Sigmoid colon (tissue), 4 donors: ENCODE results near the gene STRN4.

Experiments
- EP300 ChIP-seq, 4 donors: sonication (generic); formaldehyde crosslinking; IDR thresholded peaks; one replicate each; pipeline ENCODE4 v1.6.1; 2017; ENCODE audit warnings: antibody characterized with exemption in 4 of 4
- POLR2AphosphoS5 ChIP-seq, 4 donors: sonication (generic); formaldehyde crosslinking; IDR thresholded peaks; one replicate each; pipeline ENCODE4 v1.6.1; 2017; ENCODE audit warnings: antibody characterized with exemption in 4 of 4
- TF ChIP-seq, protein P1 (sequence below), 4 experiments: fragments of 450-650 bp in 3 of 4; fragments of 200-600 bp in 1 of 4; IDR thresholded peaks; one replicate each; pipeline ENCODE4 v1.5.1; 2016 to 2019; ENCODE audit warnings: antibody characterized with exemption in 4 of 4, mild to moderate bottlenecking in 3 of 4, moderate library complexity in 2 of 4

DNA sequence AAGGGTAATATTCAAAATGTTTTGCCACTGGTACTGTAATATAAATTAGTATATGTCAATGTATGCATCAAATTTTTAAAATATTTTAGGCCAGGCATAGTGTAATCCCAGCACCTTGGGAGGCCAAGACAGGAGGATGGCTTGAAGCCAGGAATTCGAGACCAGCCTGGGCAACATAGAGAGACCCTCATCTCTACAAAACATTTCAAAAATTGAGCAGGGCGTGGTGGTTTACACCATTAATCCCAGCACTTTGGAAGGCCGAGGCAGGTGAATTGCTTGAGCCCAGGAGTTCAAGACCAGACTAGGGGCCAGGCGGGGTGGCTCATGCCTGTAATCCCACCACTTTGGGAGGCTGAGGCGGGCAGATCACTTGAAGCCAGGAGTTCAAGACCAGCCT, 14.1 kb upstream of the STRN4 start:
- TF ChIP-seq, protein P1, sequence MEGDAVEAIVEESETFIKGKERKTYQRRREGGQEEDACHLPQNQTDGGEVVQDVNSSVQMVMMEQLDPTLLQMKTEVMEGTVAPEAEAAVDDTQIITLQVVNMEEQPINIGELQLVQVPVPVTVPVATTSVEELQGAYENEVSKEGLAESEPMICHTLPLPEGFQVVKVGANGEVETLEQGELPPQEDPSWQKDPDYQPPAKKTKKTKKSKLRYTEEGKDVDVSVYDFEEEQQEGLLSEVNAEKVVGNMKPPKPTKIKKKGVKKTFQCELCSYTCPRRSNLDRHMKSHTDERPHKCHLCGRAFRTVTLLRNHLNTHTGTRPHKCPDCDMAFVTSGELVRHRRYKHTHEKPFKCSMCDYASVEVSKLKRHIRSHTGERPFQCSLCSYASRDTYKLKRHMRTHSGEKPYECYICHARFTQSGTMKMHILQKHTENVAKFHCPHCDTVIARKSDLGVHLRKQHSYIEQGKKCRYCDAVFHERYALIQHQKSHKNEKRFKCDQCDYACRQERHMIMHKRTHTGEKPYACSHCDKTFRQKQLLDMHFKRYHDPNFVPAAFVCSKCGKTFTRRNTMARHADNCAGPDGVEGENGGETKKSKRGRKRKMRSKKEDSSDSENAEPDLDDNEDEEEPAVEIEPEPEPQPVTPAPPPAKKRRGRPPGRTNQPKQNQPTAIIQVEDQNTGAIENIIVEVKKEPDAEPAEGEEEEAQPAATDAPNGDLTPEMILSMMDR (IDR thresholded peaks at IDR 0.05) = no peak
- TF ChIP-seq POLR2AphosphoS5 (IDR thresholded peaks at IDR 0.05) (no peak), EP300 (IDR thresholded peaks at IDR 0.05) (no peak)
